PFSK-1 (cell line): ENCODE measurements around the gene GNG4.

Experiments used
- FOXP2 ChIP-seq: optimal IDR thresholded peaks from 2 replicates; pipeline ENCODE3; 2011; ENCODE audit warnings: borderline replicate concordance, control low read depth, inconsistent platforms; ENCODE audit not compliant: insufficient read depth; ENCODE audit errors: extremely low read length, extremely low read depth
- POLR2AphosphoS5 ChIP-seq: IDR thresholded peaks from 2 replicates; pipeline ENCODE4 v1.6.1; 2012; ENCODE audit warnings: low read depth, mild to moderate bottlenecking, control low read depth, low read length, moderate library complexity
- SIN3A ChIP-seq: IDR thresholded peaks from 2 replicates; pipeline ENCODE4 v1.6.1; 2012; ENCODE audit warnings: mild to moderate bottlenecking, low read length, moderate library complexity, borderline replicate concordance; ENCODE audit not compliant: insufficient read depth
- TAF1 ChIP-seq: IDR thresholded peaks from 2 replicates; pipeline ENCODE4 v1.6.1; 2012; ENCODE audit warnings: low read length, control low read depth, borderline replicate concordance; ENCODE audit not compliant: insufficient read depth
- TF ChIP-seq, protein P1 (sequence below), 2 experiments: IDR thresholded peaks; 2 replicates each; pipeline versions ENCODE4 v1.6.1 to v1.8.0; 2011 to 2012; ENCODE audit warnings: low read depth in 2 of 2, low read length in 2 of 2, control low read depth in 1 of 2, inconsistent platforms in 1 of 2, mild to moderate bottlenecking in 1 of 2, moderate library complexity in 1 of 2; ENCODE audit not compliant: insufficient read depth in 1 of 2

The GNG4 gene

DNA sequence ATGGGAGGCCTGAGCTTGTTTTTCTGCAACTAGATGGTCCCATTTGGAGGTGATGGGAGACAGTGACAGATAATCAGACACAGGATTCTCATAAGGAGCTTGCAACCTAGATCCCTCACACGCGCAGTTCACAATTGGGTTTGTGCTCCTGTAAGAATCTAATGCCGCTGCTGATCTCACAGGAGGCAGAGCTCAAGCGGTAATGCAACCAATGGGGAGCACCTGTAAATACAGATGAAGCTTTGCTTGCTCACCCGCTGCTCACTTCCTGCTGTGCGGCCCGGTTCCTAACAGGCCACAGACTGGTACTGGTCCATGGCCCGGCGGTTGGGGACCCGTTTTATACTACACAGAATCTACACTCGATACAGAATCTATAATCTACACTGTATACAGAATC is 92.8 kb downstream of the GNG4 start:
- TF ChIP-seq FOXP2 (no peak), TAF1 (no peak), SIN3A (no peak), POLR2AphosphoS5 (no peak)
- TF ChIP-seq, protein P1, sequence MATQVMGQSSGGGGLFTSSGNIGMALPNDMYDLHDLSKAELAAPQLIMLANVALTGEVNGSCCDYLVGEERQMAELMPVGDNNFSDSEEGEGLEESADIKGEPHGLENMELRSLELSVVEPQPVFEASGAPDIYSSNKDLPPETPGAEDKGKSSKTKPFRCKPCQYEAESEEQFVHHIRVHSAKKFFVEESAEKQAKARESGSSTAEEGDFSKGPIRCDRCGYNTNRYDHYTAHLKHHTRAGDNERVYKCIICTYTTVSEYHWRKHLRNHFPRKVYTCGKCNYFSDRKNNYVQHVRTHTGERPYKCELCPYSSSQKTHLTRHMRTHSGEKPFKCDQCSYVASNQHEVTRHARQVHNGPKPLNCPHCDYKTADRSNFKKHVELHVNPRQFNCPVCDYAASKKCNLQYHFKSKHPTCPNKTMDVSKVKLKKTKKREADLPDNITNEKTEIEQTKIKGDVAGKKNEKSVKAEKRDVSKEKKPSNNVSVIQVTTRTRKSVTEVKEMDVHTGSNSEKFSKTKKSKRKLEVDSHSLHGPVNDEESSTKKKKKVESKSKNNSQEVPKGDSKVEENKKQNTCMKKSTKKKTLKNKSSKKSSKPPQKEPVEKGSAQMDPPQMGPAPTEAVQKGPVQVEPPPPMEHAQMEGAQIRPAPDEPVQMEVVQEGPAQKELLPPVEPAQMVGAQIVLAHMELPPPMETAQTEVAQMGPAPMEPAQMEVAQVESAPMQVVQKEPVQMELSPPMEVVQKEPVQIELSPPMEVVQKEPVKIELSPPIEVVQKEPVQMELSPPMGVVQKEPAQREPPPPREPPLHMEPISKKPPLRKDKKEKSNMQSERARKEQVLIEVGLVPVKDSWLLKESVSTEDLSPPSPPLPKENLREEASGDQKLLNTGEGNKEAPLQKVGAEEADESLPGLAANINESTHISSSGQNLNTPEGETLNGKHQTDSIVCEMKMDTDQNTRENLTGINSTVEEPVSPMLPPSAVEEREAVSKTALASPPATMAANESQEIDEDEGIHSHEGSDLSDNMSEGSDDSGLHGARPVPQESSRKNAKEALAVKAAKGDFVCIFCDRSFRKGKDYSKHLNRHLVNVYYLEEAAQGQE (IDR thresholded peaks at IDR 0.05; ENCODE audit: insufficient read depth in 1 of 2, low read depth in 2 of 2, low read length in 2 of 2), result no peak

DNA sequence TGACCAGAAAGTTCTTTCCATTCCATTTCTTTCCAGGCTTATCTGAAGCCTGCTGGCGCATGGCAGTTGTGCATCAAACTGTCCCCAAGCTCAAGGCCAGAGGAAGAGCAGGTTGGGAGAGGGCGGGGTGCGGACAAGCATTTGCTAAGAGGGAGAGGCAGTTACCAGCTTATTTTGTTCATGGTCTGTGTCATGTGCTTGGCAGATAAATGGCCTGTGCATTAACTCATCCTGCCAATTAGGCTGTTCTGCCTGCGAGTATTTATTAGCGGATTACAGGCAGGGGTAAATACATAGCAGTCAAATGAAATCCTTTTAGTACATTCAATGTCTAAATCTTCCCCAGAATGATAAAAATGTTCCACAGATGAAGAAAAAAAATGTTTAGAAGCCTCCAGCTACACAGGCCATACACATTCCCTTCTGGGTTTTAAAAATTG is 96.5 kb downstream of the GNG4 start:
- TF ChIP-seq SIN3A (no peak), TAF1 (no peak), POLR2AphosphoS5 (no peak), FOXP2 (no peak)
- TF ChIP-seq, protein P1 (IDR thresholded peaks at IDR 0.05; ENCODE audit: insufficient read depth in 1 of 2, low read depth in 2 of 2, low read length in 2 of 2), result no peak

DNA sequence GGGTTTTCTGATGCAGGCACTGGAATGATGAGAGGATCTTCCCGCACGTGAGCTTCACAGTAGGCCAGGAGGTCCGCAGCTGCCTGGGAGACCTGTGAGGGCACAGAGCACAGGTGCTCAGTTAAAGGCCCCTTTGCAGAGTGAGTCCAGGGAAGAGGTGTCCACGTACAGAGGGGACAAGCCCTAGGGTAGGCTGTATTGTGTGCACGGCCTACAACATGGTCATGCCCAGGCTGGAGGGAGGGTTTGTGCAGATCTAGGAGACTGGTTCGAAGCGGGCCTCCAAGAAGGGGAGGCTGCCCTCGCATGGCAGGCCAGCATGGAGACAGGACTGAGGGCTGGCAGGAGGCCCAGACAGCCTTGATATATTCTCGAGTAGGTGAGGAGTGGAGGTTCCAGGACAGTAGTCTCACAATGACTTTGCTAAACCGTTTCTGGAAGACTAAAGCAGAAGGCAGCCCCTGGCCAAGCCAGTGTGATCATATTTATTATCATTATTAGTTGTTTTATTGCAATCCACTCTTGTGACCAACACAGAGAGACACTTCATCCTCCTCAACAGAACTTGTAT is 97.4 kb downstream of the GNG4 start:
- TF ChIP-seq SIN3A (no peak), TAF1 (no peak), POLR2AphosphoS5 (no peak), FOXP2 (no peak)
- TF ChIP-seq, protein P1 (IDR thresholded peaks at IDR 0.05; ENCODE audit: insufficient read depth in 1 of 2, low read depth in 2 of 2, low read length in 2 of 2), result no peak

DNA sequence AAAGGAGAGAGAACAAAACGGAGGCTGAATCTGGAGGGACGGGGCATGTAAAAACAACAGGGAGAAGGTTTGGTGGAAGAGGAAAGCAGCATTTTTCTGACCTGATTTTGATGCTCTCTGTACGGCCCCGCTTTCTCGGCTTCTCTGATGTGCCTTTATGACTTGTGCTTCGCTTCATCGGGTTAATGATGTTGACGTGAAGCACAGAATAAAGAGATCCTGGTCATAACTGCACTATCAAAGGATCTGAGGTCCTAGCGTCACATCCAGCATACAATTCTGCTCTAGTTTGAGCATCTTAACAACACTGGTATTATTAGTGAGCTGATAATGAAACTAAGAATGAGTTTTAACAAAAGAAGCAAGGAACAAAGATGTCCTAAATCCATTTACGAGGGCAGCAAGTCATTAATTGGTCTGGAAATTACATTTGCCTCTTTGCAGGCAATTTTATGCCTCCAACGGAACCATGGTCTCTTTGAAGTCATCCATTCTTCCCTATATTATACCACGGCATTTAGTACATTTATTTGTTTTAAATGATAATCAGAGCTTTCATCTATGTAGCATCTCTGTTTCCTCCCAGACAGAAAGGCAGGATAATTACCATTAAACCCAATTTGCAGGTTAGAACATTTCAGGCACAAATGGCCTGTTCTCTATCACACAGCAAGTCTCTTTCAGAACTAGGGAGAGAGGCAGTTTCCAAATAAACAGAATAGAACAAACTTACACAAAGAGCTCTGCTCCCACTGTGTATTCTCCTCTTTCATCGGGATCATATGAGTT is 100.0 kb downstream of the GNG4 start:
- TF ChIP-seq TAF1 (no peak), FOXP2 (no peak), POLR2AphosphoS5 (no peak)

DNA sequence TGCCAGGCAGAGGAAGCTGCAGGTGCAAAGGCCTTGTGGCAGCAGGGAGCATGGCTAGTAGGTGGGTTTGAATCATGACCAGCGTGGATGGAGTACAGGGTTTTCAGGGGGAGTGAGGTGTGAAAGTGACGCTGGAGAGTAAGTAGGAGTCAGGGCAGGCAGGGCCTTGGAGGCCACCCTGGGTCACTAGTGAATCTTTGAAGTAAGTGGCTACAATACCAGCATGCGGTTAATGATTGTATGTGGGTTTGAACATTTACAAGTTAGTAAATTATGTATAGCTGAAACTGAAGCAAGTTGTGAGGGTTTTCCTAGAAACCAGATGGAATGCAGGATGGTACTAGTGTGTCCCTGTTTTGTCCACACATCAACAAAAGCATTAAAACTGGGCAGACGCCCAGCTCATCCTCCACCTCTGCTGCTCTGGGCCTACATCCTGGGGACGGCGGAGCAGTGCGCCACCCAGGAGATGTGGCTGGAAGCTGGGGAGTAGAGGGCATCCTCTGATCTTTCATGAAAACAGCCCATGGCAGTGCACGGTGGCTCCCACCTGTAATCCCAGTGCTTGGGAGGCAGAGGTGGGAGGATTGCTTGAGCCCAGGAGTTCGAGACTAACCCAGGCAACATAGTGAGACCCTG is 104.2 kb downstream of the GNG4 start:
- TF ChIP-seq SIN3A (no peak), POLR2AphosphoS5 (no peak), FOXP2 (no peak), TAF1 (no peak)
- TF ChIP-seq, protein P1 (IDR thresholded peaks at IDR 0.05; ENCODE audit: insufficient read depth in 1 of 2, low read depth in 2 of 2, low read length in 2 of 2), result no peak
